IMR-90 (cell line): ENCODE results near the gene CLDN4. TPM values are rescaled to one million over a fixed set of nuclear protein-coding genes. Genes with fewer than 3 reads are reported as not detected.

Source experiments
- ATAC-seq: fragments of 200-7000 bp; cut with Tn5 transposase; 2 replicates; pipeline ENCODE4 v1.9.1; 2020; ENCODE audit warnings: low read depth, mild to moderate bottlenecking, moderate library complexity
- BruUV-seq: library from RNA; stranded (reverse); fragments of 400-500 nt; replicated peaks from 2 replicates; lab custom pipeline; 2021; lab: Mats Ljungman, UMichigan
- CTCF ChIA-PET: fragments of 300-600 bp; formaldehyde crosslinking; extraction: SDS; loops from one replicate; lab custom pipeline; 2021; ENCODE audit warnings: antibody characterized with exemption; lab: Yijun Ruan, JAX
- POLR2A ChIA-PET: fragments of 300-600 bp; sonication (Branson Sonifier 250); formaldehyde crosslinking; loops from one replicate; lab custom pipeline; 2022; ENCODE audit warnings: antibody characterized with exemption; ENCODE audit not compliant: unreplicated experiment; lab: Charles Lee
- DNase-seq: peaks from one replicate; pipeline ENCODE4 v3.0.0; 2013
- H2AFZ ChIP-seq: replicated peaks from 2 replicates; pipeline ENCODE3; 2013; ENCODE audit warnings: low read length, mild to moderate bottlenecking; ENCODE audit not compliant: poor library complexity
- H2AK5ac ChIP-seq: 2 replicates; pipeline ENCODE4 v1.6.1; 2013; ENCODE audit warnings: low read depth, low read length, inconsistent platforms
- H2AK9ac ChIP-seq: replicated peaks from 2 replicates; pipeline ENCODE3; 2013; ENCODE audit warnings: mild to moderate bottlenecking, low read depth, low read length, moderate library complexity; ENCODE audit not compliant: poor library complexity
- H2BK120ac ChIP-seq: 2 replicates; pipeline ENCODE4 v1.6.1; 2013; ENCODE audit warnings: low read depth, low read length, inconsistent platforms
- H2BK15ac ChIP-seq: 3 replicates; pipeline ENCODE4 v1.6.1; 2013; ENCODE audit warnings: low read depth, low read length, inconsistent platforms
- H2BK20ac ChIP-seq: 2 replicates; pipeline ENCODE4 v1.6.1; 2013; ENCODE audit warnings: low read depth, mild to moderate bottlenecking, inconsistent platforms, low read length, moderate library complexity
- H2BK5ac ChIP-seq: 2 replicates; pipeline ENCODE4 v1.6.1; 2013; ENCODE audit warnings: mild to moderate bottlenecking, low read depth, low read length, inconsistent platforms; ENCODE audit not compliant: poor library complexity, severe bottlenecking
- H3K14ac ChIP-seq: replicated peaks from 2 replicates; pipeline ENCODE4 v1.6.1; 2013; ENCODE audit warnings: low read depth, low read length, inconsistent platforms
- H3K18ac ChIP-seq: 2 replicates; pipeline ENCODE4 v1.6.1; 2013; ENCODE audit warnings: low read depth, low read length, control low read depth
- H3K23ac ChIP-seq: 2 replicates; pipeline ENCODE4 v1.6.1; 2013; ENCODE audit warnings: low read depth, low read length, inconsistent platforms
- H3K27ac ChIP-seq: 2 replicates; pipeline ENCODE4 v1.5.1; 2013; ENCODE audit warnings: mild to moderate bottlenecking, control low read depth, low read length; ENCODE audit not compliant: insufficient read depth
- H3K27me3 ChIP-seq: 2 replicates; pipeline ENCODE4 v1.6.1; 2013; ENCODE audit warnings: low read length; ENCODE audit not compliant: control insufficient read depth, insufficient read depth
- H3K36me3 ChIP-seq: 2 replicates; pipeline ENCODE4 v1.6.1; 2013; ENCODE audit warnings: low read length, mixed read lengths; ENCODE audit not compliant: control insufficient read depth, insufficient read depth
- H3K4ac ChIP-seq: 2 replicates; pipeline ENCODE4 v1.6.1; 2013; ENCODE audit warnings: low read depth, low read length, inconsistent platforms
- H3K4me1 ChIP-seq: 2 replicates; pipeline ENCODE4 v1.6.1; 2013; ENCODE audit warnings: low read length, mixed read lengths; ENCODE audit not compliant: control insufficient read depth, insufficient read depth
- H3K4me2 ChIP-seq: 2 replicates; pipeline ENCODE4 v1.6.1; 2013; ENCODE audit warnings: low read depth, mild to moderate bottlenecking, control low read depth, low read length, moderate library complexity
- H3K4me3 ChIP-seq: 2 replicates; pipeline ENCODE4 v1.5.1; 2013; ENCODE audit warnings: low read depth, mild to moderate bottlenecking, control low read depth, low read length, moderate library complexity; ENCODE audit not compliant: insufficient read depth
- H3K56ac ChIP-seq: 2 replicates; pipeline ENCODE4 v1.6.1; 2013; ENCODE audit warnings: low read length, inconsistent platforms; ENCODE audit not compliant: insufficient read depth; ENCODE audit errors: extremely low read depth
- H3K79me1 ChIP-seq, 2 experiments: 2 replicates each; pipeline ENCODE4 v1.6.1; 2013; ENCODE audit warnings: low read length in 2 of 2, inconsistent platforms in 1 of 2, low read depth in 1 of 2
- H3K9ac ChIP-seq: 2 replicates; pipeline ENCODE4 v1.6.1; 2013; ENCODE audit warnings: low read depth, low read length, control low read depth
- H3K9me1 ChIP-seq: 2 replicates; pipeline ENCODE4 v1.6.1; 2013; ENCODE audit warnings: low read length, inconsistent platforms; ENCODE audit not compliant: insufficient read depth
- H3K9me3 ChIP-seq: 2 replicates; pipeline ENCODE4 v1.6.1; 2013; ENCODE audit warnings: low read length; ENCODE audit not compliant: control insufficient read depth, insufficient read depth
- H4K20me1 ChIP-seq: 2 replicates; pipeline ENCODE4 v1.6.1; 2013; ENCODE audit warnings: low read length, inconsistent platforms; ENCODE audit not compliant: insufficient read depth
- H4K5ac ChIP-seq: 2 replicates; pipeline ENCODE4 v1.6.1; 2013; ENCODE audit warnings: mild to moderate bottlenecking, low read depth, low read length, control low read depth
- H4K8ac ChIP-seq, 2 experiments: 2 replicates each; pipeline ENCODE4 v1.6.1; 2013; ENCODE audit warnings: low read depth in 2 of 2, low read length in 2 of 2, control low read depth in 1 of 2, inconsistent platforms in 1 of 2
- H4K91ac ChIP-seq: 2 replicates; pipeline ENCODE4 v1.6.1; 2013; ENCODE audit warnings: low read depth, low read length, inconsistent platforms; ENCODE audit not compliant: insufficient read depth
- CEBPB ChIP-seq: IDR thresholded peaks from 2 replicates; pipeline ENCODE4 v1.6.1; 2012; ENCODE audit warnings: low read depth, low read length, improper control_type of control experiment
- MAZ ChIP-seq: IDR thresholded peaks from 2 replicates; pipeline ENCODE4 v1.6.1; 2012; ENCODE audit warnings: low read depth, mild to moderate bottlenecking, low read length, improper control_type of control experiment, moderate library complexity, borderline replicate concordance
- POLR2A ChIP-seq: IDR thresholded peaks from 2 replicates; pipeline ENCODE4 v1.6.1; 2012; ENCODE audit warnings: mild to moderate bottlenecking, low read depth, low read length
- RAD21 ChIP-seq: IDR thresholded peaks from 2 replicates; pipeline ENCODE4 v1.6.1; 2012; ENCODE audit warnings: low read length, improper control_type of control experiment
- RCOR1 ChIP-seq: IDR thresholded peaks from 2 replicates; pipeline ENCODE4 v1.6.1; 2012; ENCODE audit warnings: mild to moderate bottlenecking, low read length, improper control_type of control experiment; ENCODE audit not compliant: insufficient replicate concordance
- RFX5 ChIP-seq: IDR thresholded peaks from 2 replicates; pipeline ENCODE4 v1.8.0; 2012; ENCODE audit warnings: low read depth, mild to moderate bottlenecking, low read length, moderate library complexity
- WGBS, 2 experiments: methylation state at CpG; one replicate each; pipeline versions ENCODE4 v1.1.5 to v1.1.7; 2013; ENCODE audit warnings: missing lambda C conversion rate in 2 of 2; ENCODE audit not compliant: insufficient read length in 1 of 2; ENCODE audit errors: extremely low coverage in 2 of 2; 5-methylcytosine and 5-hydroxymethylcytosine counted together
- dilution Hi-C: fragments of 300-500 bp; cut with HindIII; formaldehyde crosslinking; loops from one replicate; pipeline ENCODE4 v1.14.3; 2018; ENCODE audit warnings: low sequenced_read_pairs; ENCODE audit not compliant: unreplicated experiment
- in situ Hi-C: fragments of 300-500 bp; cut with MboI; formaldehyde crosslinking; loops from 3 replicates; pipeline ENCODE4 v1.14.3; 2019; ENCODE audit warnings: low sequenced_read_pairs, inconsistent platforms, mixed read lengths
- intact Hi-C: fragments of 100-400 bp; cut with micrococcal nuclease; formaldehyde crosslinking; loops from 2 replicates; pipeline ENCODE4 v1.10.0; 2022
- polyA plus RNA-seq, 3 experiments: library from polyadenylated mRNA; depleted of rRNA; stranded (reverse); fragments of >200 nt; gene quantifications; 2 replicates each; pipeline ENCODE4 v1.2.3, GENCODE V29; 2012; ENCODE audit warnings: low replicate concordance in 1 of 3
- total RNA-seq: library from RNA; depleted of rRNA; stranded (reverse); fragments of >200 nt; gene quantifications from 2 replicates; pipeline ENCODE4 v1.2.3, GENCODE V29; 2012

CLDN4 gene
- total and polyA plus RNA-seq, 2 of the 4 experiments (the other 2 are of a cell fraction): 2.9 to 4.4 TPM

DNA sequence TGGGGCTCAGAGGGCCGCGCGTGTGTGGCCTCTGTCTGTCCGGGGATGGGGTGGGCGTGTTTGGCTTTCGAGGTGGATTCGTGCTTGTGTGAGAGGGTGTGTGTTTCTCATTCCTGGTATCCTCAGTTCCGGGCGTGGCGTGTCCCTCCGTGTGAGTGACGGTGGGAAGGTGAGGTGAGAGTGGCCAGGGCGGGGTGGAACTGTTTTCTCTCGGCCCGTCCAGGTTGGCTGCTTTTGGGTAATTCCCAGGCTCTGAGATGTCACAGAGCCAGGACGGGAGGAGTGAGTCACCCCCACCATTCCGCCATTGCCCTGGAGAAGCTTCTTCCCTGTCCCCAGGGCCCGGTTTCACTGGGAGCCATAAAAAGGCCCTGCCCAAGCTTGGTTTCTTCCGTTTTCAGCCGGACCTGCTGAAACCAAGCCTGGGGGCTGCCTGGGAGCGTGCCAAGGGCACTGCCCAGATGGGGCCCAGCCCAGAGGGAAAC is 21.3 kb upstream of the CLDN4 start:
- no peak overlapping the region for H2BK5ac ChIP-seq
- DNase-seq (no peak), ATAC-seq (no peak)
- H3K9me3 ChIP-seq: no peaks in the 10 kb centered on the region
- ChIA-PET POLR2A (no interaction called here), CTCF (no interaction called here)
- 0 out of 2 replicates have a peak, but pooled peaks cover 2% of the 10 kb centered on the region for H3K4me1 ChIP-seq
- in situ Hi-C loops (no loop called here), intact Hi-C loops (no loop called here), dilution Hi-C loops (no loop called here)
- no peak overlapping the region for H3K14ac ChIP-seq
- no peak overlapping the region for H2BK120ac ChIP-seq
- no peak overlapping the region for H2BK20ac ChIP-seq
- no peak overlapping the region for H4K5ac ChIP-seq
- no peaks in the 10 kb centered on the region for H3K36me3 ChIP-seq
- no peak overlapping the region for H2BK15ac ChIP-seq
- no peak for TF ChIP-seq RAD21
- TF ChIP-seq CEBPB: no peak
- TF ChIP-seq RCOR1: no peak
- no peak for TF ChIP-seq RFX5
- no peak for TF ChIP-seq POLR2A
- no peak for TF ChIP-seq MAZ
- no peak overlapping the region for H3K4me3 ChIP-seq
- WGBS, 2 experiments: 70% methylated on average over 8 of the region's 21 CpGs; no CpG with 5 or more reads in 1 of the 2 experiments
- peak overlapping the region; percentile 69 for H2AFZ ChIP-seq
- H3K9ac ChIP-seq: no peak overlapping the region
- H3K27me3 ChIP-seq: no peaks in the 10 kb centered on the region
- no peak overlapping the region for H2AK9ac ChIP-seq
- no peaks in the 10 kb centered on the region for H3K9me1 ChIP-seq
- no peak overlapping the region for H4K8ac ChIP-seq
- no TSS peak for BruUV-seq
- no peak overlapping the region for H3K4me2 ChIP-seq
- no peak overlapping the region for H3K23ac ChIP-seq
- no peak overlapping the region for H3K27ac ChIP-seq
- H3K18ac ChIP-seq: no peak overlapping the region
- no peak overlapping the region for H4K91ac ChIP-seq
- H4K20me1 ChIP-seq: no peaks in the 10 kb centered on the region
- peak overlapping the region; percentile 20; the same call in 1 of the 2 replicates for H2AK5ac ChIP-seq
- no peak overlapping the region for H3K4ac ChIP-seq
- no peak overlapping the region for H3K56ac ChIP-seq
- no peaks in the 10 kb centered on the region for H3K79me1 ChIP-seq
